Measurements from ENCODE around the gene SGSM1. TPM values are rescaled to one million over a fixed set of nuclear protein-coding genes. Genes with fewer than 3 reads are reported as not detected.

The SGSM1 gene
- total RNA-seq, 2 donors from 2014 or later: 0.52 to 1.3 TPM

DNA sequence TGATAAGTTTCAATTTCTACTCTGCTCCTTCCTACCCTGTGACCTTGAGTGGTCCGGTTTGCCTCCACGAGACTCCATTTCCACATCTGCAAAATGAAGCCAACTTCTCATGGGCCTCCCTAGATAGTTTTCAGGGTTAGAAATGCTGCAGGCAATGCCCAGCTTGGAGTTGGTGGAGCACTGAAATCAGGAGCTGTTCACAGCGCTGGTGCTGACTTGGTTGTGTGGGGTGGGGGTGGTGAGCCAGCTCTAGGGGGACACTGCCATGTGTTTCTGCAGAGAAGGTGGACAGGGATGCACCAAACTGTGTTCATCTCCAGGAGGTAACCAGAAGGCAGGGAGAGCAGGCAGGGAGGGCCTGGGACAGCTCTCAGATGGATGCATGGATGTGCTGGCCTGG, 37.0 kb downstream of the SGSM1 start:
- Mint-ChIP-seq H3K4me1 (no peaks in the 10 kb centered on the region), H3K4me3 (no peak overlapping the region), H3K27me3 (no peaks in the 10 kb centered on the region), H3K36me3 (ENCODE audit: low read depth) (no peaks in the 10 kb centered on the region), H3K9me3 (no peaks in the 10 kb centered on the region), H3K27ac (no peak overlapping the region)
- no peak for ATAC-seq (replicated peaks)

DNA sequence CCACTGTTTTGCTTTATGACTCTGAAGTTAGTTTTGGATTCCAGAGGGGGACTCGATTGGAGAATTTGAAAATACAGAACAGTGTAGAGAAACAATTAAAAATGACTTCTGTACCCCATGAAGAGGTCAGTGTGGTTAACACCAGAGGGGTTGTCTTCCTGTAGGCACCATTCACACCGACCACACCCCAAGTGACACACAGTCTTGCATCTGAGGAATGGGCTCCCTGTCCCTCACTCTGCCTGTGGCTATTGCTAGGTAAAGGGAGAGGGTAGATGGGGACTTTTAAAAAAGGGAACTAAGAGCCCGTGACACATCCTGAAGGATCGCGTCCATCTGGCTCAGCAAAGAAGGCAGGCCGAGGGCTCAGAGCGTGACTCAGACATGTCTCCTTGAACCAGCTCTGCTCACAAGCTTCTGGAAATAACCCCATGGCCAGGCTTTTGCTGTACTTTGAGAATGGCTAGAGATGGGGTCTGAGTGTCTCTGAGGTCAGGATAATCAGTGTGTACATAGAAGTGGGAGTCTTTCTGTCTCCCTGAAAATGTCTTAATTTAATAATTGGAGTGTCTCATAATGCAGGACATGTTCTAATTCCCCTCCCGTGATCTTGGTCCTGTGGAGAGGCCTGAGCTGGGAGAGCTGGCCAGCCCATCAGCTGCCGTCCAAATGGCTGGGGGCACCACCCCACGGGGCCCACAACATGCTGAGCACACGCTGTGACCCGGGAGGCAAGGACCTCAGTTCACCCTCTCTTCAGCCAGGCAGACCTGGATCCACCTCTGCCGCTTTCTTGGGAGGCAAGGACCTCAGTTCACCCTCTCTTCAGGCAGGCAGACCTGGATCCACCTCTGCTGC, 39.3 kb downstream of the SGSM1 start:
- no peaks in the 10 kb centered on the region for H3K27me3 Mint-ChIP-seq
- H3K4me1 Mint-ChIP-seq: no peaks in the 10 kb centered on the region
- H3K36me3 Mint-ChIP-seq (ENCODE audit: low read depth): no peaks in the 10 kb centered on the region
- ATAC-seq (replicated peaks): peak; percentile 19
- H3K4me3 Mint-ChIP-seq: no peak overlapping the region
- no peaks in the 10 kb centered on the region for H3K9me3 Mint-ChIP-seq
- H3K27ac Mint-ChIP-seq: no peak overlapping the region

DNA sequence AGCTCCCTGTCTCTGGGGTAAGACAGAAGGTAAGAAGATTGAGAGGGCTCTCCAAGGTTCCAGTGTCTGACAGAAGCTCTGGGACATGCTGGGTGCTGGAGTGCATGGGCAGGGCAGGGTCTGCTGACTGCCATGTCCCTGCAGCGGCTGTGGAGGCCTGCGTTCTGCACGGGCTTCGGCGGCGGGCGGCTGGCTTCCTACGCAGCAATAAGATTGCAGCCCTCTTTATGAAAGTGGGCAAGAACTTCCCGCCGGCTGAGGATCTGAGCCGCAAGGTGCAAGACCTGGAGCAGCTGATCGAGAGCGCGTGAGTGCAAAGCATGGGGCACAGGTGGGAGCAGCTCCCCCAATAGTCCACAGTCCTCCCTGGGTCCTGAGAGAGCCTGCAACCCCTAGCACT, 41.5 kb downstream of the SGSM1 start:
- no peaks in the 10 kb centered on the region for H3K36me3 Mint-ChIP-seq (ENCODE audit: low read depth)
- no peak overlapping the region for H3K27ac Mint-ChIP-seq
- ATAC-seq (replicated peaks): no peak
- no peaks in the 10 kb centered on the region for H3K9me3 Mint-ChIP-seq
- H3K4me3 Mint-ChIP-seq: no peak overlapping the region
- no peaks in the 10 kb centered on the region for H3K4me1 Mint-ChIP-seq
- H3K27me3 Mint-ChIP-seq: no peaks in the 10 kb centered on the region

DNA sequence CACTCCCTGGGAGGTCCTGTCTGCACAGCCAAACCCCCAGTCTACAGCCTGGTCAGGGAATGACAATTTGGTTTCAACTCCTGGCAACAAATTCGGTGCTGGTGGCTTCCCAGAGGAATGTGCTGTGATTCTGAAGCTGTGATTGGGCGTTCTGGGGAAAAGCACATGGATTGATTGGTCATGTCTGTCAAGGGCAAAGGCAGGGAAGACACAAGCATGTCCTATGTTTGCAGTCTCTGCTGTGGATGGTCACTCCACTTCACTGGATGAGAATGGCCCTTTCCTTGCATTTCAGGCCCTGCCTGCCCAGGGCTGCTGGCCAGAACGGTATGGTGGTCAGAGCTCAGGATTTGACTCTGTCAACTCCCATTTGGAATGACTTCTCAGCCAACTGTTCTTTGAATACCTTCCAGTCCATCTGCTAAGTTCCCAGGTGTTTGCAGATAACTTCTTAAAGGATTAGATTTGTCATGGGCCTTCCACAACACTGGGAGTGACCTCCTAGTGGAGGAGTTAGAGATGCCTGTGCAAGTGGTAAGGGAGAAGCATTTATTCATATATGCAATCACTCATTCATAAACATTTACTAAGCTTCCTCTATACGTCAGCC, 42.7 kb downstream of the SGSM1 start:
- H3K27me3 Mint-ChIP-seq: no peaks in the 10 kb centered on the region
- ATAC-seq (replicated peaks): no peak
- H3K4me3 Mint-ChIP-seq: no peak overlapping the region
- no peaks in the 10 kb centered on the region for H3K36me3 Mint-ChIP-seq (ENCODE audit: low read depth)
- H3K9me3 Mint-ChIP-seq: no peaks in the 10 kb centered on the region
- no peak overlapping the region for H3K27ac Mint-ChIP-seq
- no peaks in the 10 kb centered on the region for H3K4me1 Mint-ChIP-seq

DNA sequence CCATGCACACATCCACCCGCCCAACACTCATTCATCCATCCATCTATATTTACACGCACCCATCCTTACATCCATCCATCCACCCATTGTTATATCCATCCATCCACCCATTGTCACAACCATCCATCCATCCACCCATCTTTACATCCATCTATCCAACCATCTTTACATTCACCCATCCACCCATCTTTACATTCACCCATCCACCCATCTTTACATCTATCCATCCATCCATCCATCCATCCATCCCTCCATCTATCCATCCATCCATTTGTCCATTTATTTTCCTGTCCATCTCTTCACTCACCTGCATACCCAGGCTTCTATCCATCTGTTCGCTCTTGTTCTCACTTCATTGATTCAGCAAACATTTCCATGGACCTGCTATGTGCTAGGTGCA, 49.8 kb downstream of the SGSM1 start:
- no peaks in the 10 kb centered on the region for H3K4me1 Mint-ChIP-seq
- no peak overlapping the region for H3K27ac Mint-ChIP-seq
- H3K27me3 Mint-ChIP-seq: no peaks in the 10 kb centered on the region
- H3K4me3 Mint-ChIP-seq: no peak overlapping the region
- no peak for ATAC-seq (replicated peaks)
- no peaks in the 10 kb centered on the region for H3K36me3 Mint-ChIP-seq (ENCODE audit: low read depth)
- no peaks in the 10 kb centered on the region for H3K9me3 Mint-ChIP-seq

DNA sequence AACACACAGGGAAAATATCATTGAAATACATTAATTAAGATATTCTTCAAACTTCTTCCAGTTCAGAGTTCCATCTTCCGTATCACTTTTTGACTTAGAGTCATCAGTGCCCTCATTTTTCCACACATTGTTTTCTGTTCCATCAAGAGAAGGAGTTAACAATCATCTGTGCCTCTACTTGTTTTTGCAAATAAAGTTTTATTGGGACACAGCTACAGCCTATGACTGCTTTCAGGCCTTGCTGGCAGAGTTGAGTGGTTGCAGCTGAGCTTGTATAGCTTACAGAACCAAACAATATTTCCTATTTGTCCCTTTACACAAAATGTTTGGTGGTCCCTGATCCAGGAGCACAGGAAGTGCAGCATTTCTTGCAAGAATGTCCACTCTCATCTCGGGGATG, 51.6 kb downstream of the SGSM1 start:
- ATAC-seq (replicated peaks): no peak
- no peak overlapping the region for H3K27ac Mint-ChIP-seq
- no peaks in the 10 kb centered on the region for H3K27me3 Mint-ChIP-seq
- H3K4me3 Mint-ChIP-seq: no peak overlapping the region
- no peaks in the 10 kb centered on the region for H3K9me3 Mint-ChIP-seq
- no peaks in the 10 kb centered on the region for H3K36me3 Mint-ChIP-seq (ENCODE audit: low read depth)
- H3K4me1 Mint-ChIP-seq: no peaks in the 10 kb centered on the region

DNA sequence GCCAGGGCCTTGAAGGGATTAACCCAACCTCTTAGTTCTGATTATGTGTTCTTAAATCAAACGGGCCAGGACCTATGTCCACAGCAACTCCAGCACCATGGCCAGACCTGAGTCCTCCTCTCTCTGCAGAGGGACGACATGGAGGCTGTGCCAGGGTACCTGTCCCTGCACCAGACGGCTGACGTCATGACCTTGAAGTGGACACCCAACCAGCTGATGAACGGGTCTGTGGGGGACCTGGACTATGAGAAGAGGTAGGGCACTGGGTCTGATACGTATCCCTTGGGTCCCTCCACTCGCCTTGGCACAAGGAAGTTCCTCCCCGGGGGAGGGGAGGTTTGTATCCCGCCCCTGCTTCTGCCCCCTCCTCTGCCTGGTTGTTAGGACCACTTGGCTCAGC, 53.6 kb downstream of the SGSM1 start:
- no peak for ATAC-seq (replicated peaks)
- H3K4me1 Mint-ChIP-seq: no peaks in the 10 kb centered on the region
- no peak overlapping the region for H3K27ac Mint-ChIP-seq

DNA sequence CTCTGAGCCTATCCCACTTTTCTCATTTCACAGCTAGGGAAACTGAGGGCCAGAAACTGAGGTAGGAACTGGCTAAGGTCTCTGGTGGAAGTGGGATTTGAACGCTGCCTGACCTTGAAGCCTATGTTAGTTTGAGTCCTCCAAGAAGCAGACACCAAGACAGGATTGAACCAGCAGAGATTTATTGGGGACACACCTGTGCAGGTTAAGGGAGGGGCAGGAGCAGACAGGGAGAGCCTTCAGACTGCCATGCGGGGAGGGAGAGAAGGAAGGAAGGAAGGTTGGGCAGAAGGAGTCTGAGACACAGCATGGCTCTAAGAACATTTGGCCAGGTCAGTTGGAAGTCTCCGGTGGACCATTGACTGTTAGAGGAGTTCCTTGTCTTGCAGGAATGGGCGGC, 59.5 kb downstream of the SGSM1 start:
- Mint-ChIP-seq H3K36me3 (ENCODE audit: low read depth) (no peaks in the 10 kb centered on the region), H3K27me3 (no peaks in the 10 kb centered on the region), H3K27ac (no peak overlapping the region), H3K4me3 (no peak overlapping the region), H3K9me3 (no peaks in the 10 kb centered on the region), H3K4me1 (no peaks in the 10 kb centered on the region)
- ATAC-seq (replicated peaks): no peak

More for the DNA sequence above, 53.6 kb downstream of the SGSM1 start:
- H3K36me3 Mint-ChIP-seq (ENCODE audit: low read depth): no peaks in the 10 kb centered on the region
- no peak overlapping the region for H3K4me3 Mint-ChIP-seq
- H3K9me3 Mint-ChIP-seq: no peaks in the 10 kb centered on the region
- no peaks in the 10 kb centered on the region for H3K27me3 Mint-ChIP-seq

DNA sequence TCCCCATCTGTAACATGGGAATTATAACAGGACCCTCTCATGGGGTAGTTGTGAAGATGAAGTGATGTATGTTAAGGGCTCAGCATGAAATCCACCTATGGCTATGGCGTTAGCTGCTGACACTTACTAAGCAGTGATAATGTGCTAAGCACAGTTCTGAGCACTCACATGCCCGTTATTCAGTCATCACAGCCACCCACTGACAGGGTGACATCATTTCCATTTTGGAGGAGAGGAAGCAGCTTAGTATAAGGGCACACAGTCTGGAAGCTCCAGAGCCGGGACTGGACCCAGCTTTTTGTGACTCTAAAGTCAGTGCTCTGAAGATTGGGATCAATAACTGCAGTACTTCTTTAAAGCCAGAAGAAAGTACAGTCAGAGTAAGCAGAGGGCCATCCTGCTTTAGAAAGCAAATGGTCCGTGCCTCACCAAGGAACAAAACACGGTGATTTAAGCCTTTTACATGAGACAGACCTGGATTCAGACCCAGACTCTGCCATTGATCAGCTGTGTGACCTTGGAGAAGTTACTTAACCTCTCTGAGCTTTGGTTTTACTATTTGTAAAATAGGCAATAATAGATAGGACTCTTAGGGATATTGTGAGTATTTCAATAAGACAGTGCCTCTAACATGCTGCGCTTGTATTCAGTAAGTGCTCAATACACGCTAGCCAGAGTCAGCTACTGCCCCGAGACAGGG, 61.5 kb downstream of the SGSM1 start:
- H3K4me3 Mint-ChIP-seq: no peak overlapping the region
- no peaks in the 10 kb centered on the region for H3K27me3 Mint-ChIP-seq
- H3K36me3 Mint-ChIP-seq (ENCODE audit: low read depth): no peaks in the 10 kb centered on the region
- no peak overlapping the region for H3K27ac Mint-ChIP-seq
- no peaks in the 10 kb centered on the region for H3K4me1 Mint-ChIP-seq
- H3K9me3 Mint-ChIP-seq: no peaks in the 10 kb centered on the region
- no peak for ATAC-seq (replicated peaks)

DNA sequence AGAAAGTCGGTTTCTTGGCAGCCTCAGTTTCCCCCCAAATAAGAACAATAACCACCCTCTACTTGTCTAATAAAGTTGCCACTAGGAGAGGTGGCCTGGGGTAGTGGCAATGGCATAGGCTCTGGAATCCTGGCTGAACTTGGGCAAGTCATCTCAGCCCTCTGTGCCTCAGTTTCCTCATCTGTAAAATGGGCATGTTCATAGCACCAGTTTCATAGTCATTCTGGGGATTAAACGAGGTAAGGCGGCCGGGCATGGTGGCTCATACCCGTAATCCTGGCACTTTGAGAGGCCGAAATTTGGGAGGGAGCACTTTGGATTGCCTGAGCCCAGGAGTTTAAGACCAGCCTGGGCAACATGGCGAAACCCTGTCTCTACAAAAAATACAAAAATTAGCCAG, 63.0 kb downstream of the SGSM1 start:
- H3K27ac Mint-ChIP-seq: no peak overlapping the region
- no peaks in the 10 kb centered on the region for H3K9me3 Mint-ChIP-seq
- H3K36me3 Mint-ChIP-seq (ENCODE audit: low read depth): no peaks in the 10 kb centered on the region
- no peak overlapping the region for H3K4me3 Mint-ChIP-seq
- no peak for ATAC-seq (replicated peaks)
- H3K4me1 Mint-ChIP-seq: no peaks in the 10 kb centered on the region
- H3K27me3 Mint-ChIP-seq: no peaks in the 10 kb centered on the region

DNA sequence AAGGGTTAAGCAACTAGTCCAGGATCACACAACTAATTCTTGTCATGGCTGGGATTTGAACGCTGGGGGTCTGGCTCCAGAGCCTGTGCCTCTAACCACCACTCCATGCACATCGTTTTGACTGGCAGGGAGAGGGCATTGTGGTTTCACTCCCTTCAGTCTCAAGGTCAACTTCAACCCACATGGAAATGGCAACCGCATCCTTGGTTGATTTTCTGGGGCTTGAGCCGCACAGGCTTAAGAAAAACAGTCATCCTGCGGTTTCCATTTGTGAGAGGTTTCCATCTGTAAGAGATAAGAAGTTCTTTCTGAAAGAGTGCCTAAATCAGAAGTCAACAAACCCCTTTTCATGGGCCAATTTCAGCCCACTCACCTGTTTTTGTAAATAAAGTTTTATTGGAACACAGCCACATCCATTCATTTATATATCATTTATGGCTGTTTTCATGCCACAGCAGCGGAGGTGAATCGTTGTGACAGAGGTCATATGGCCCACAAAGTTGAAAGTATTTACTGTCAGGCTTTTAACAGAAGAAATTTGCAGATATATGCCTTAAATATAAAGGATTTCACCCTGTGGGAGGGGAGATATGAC, 65.7 kb downstream of the SGSM1 start:
- ATAC-seq (replicated peaks): peak; percentile 40
- Mint-ChIP-seq H3K27me3 (no peaks in the 10 kb centered on the region), H3K9me3 (no peaks in the 10 kb centered on the region), H3K4me1 (no peaks in the 10 kb centered on the region), H3K36me3 (ENCODE audit: low read depth) (no peaks in the 10 kb centered on the region), H3K4me3 (no peak overlapping the region), H3K27ac (no peak overlapping the region)

DNA sequence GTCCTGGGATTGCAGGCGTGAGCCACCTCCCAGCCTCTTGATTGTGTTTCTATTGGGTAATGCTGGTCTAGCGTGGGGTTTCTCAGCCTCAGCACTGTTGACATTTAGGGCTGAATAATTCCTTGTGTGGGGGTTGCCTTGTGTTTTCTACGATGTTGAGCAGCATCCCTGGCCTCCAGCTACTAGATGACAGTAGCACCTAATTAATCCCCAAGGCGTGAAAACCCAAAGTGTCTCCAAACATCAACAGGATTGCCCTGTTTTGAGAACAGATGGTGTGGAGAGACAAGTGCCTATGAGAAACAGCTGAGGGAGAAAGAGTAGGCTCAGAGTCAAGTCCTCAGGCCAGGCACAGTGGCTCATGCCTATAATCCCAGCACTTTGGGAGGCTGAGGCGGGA, 67.2 kb downstream of the SGSM1 start:
- no peak for ATAC-seq (replicated peaks)

DNA sequence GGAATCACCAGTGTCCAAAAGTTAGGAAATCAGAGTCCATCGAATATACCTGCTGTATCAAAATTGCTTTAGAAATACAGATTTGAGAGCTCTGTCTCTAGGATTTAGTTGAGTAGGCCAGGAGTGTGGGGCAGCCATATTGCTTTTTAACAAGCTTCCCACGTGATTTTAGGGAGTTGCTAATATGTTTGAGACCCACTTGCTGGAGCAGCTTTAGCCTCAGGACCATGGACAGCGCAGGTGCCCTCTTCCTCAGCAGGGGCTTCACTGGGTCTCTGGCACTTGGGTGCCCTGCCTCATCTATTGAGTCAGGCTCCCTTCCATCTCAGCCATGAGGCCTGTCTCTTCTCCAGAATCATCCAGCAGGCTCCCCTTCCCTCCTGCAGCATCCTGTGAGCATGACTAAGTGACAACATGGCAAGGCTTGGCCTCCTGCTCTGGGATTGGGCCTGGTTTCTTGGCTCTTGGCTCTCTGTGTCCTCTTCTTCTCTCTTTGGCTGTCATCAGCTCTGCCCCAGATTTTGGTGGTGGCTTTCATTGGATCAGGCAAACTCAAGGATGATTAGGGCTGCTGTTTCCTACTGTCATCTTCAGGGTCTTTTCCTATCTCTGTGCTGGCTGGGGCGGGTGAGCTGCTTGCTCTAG, 70.0 kb downstream of the SGSM1 start:
- Mint-ChIP-seq H3K27ac (no peak overlapping the region), H3K9me3 (no peaks in the 10 kb centered on the region), H3K27me3 (no peaks in the 10 kb centered on the region), H3K36me3 (ENCODE audit: low read depth) (no peaks in the 10 kb centered on the region), H3K4me3 (no peak overlapping the region), H3K4me1 (no peaks in the 10 kb centered on the region)
- ATAC-seq (replicated peaks): no peak

More for the DNA sequence above, 67.2 kb downstream of the SGSM1 start:
- H3K4me3 Mint-ChIP-seq: no peak overlapping the region
- H3K27me3 Mint-ChIP-seq: no peaks in the 10 kb centered on the region
- no peaks in the 10 kb centered on the region for H3K4me1 Mint-ChIP-seq
- no peak overlapping the region for H3K27ac Mint-ChIP-seq
- H3K36me3 Mint-ChIP-seq (ENCODE audit: low read depth): no peaks in the 10 kb centered on the region
- no peaks in the 10 kb centered on the region for H3K9me3 Mint-ChIP-seq

DNA sequence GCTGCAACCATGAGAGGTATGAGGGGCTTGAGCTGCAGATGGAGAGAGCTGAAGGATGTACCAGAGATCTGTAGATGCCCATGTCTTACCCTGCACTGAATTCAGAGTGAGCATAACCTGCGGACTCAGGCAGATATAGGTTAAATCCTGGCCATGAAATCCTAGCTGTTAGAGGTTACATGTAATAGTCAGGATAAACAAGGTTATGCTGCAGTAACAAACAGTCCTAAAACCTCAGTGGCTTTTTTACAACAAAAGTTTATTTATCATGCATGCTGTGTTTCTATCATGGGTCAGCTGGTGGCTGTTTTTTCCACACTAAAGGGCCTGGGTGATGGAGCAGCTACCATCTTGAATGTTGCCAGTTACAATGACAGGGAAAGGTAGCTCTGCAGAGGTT, 70.7 kb downstream of the SGSM1 start:
- Mint-ChIP-seq H3K27me3 (no peaks in the 10 kb centered on the region), H3K9me3 (no peaks in the 10 kb centered on the region), H3K4me3 (no peak overlapping the region), H3K27ac (no peak overlapping the region), H3K36me3 (ENCODE audit: low read depth) (no peaks in the 10 kb centered on the region), H3K4me1 (no peaks in the 10 kb centered on the region)
- no peak for ATAC-seq (replicated peaks)
